Activated CD8-positive, alpha-beta T cell treated with anti-CD3 and anti-CD28 coated beads, Interleukin-2, amount 10 ng/mL, durations not matched to agents 7 days and 5 days (primary cell): Measurements from ENCODE around the gene EMX2. TPM values are rescaled to one million over a fixed set of nuclear protein-coding genes. Genes with fewer than 3 reads are reported as not detected.
"Not testable (repeated sequence)": the region's sequence is repeated elsewhere in the genome, so short reads cannot be mapped to it uniquely, and the experiment has no call there.

Experiments
- ATAC-seq: fragments of 150-1000 bp; cut with Tn5 transposase; one replicate; pipeline ENCODE4 v1.10.0; 2021; ENCODE audit warnings: moderate library complexity
- CTCF ChIA-PET: fragments of 350-600 bp; sonication (Branson Sonifier 250); formaldehyde crosslinking; loops from one replicate; lab custom pipeline; 2021; ENCODE audit warnings: antibody characterized with exemption; lab: Charles Lee
- POLR2A ChIA-PET: fragments of 350-600 bp; sonication (Branson Sonifier 250); formaldehyde crosslinking; loops from one replicate; lab custom pipeline; 2021; ENCODE audit warnings: antibody characterized with exemption; lab: Charles Lee
- DNase-seq: peaks from one replicate; pipeline ENCODE4 v3.0.0-alpha.2; 2020
- H3K27ac Mint-ChIP-seq: one replicate; pipeline ENCODE4 v1.8.0; 2021; ENCODE audit warnings: mild to moderate bottlenecking, mixed read lengths
- H3K27me3 Mint-ChIP-seq: one replicate; pipeline ENCODE4 v1.8.0; 2021; ENCODE audit warnings: low read depth, mixed read lengths
- H3K36me3 Mint-ChIP-seq: one replicate; pipeline ENCODE4 v1.8.0; 2021; ENCODE audit warnings: low read depth, mixed read lengths
- H3K4me1 Mint-ChIP-seq: one replicate; pipeline ENCODE4 v1.8.0; 2021; ENCODE audit warnings: low read depth, mixed read lengths
- H3K4me3 Mint-ChIP-seq: one replicate; pipeline ENCODE4 v1.8.0; 2021; ENCODE audit warnings: mild to moderate bottlenecking, mixed read lengths
- H3K9me3 Mint-ChIP-seq: one replicate; pipeline ENCODE4 v1.8.0; 2022; ENCODE audit warnings: mixed read lengths; ENCODE audit not compliant: insufficient read depth
- total RNA-seq, 2 experiments: library from RNA; stranded (reverse); gene quantifications; one replicate each; pipeline ENCODE4 v1.2.3, GENCODE V29; 2021

EMX2 gene
- total RNA-seq, 2 experiments from 2014 or later: not detected

GRCh38 chr10:117507081-117507480 is 35.5 kb upstream of the EMX2 start:
- DNase-seq, CTCF ChIA-PET, H3K27ac Mint-ChIP-seq, H3K4me3 Mint-ChIP-seq, POLR2A ChIA-PET, H3K9me3 Mint-ChIP-seq, H3K4me1 Mint-ChIP-seq, H3K36me3 Mint-ChIP-seq, H3K27me3 Mint-ChIP-seq, ATAC-seq: not testable (repeated sequence)

GRCh38 chr10:117509573-117509972 is 33.0 kb upstream of the EMX2 start:
- ChIA-PET POLR2A (no interaction called here), CTCF (no interaction called here)
- H3K4me1 Mint-ChIP-seq: no peaks in the 10 kb centered on the region
- H3K9me3 Mint-ChIP-seq: no peaks in the 10 kb centered on the region
- no peak overlapping the region for H3K27ac Mint-ChIP-seq
- DNase-seq (no peak), ATAC-seq (no peak)
- no peaks in the 10 kb centered on the region for H3K36me3 Mint-ChIP-seq
- peaks cover 2% of the 10 kb centered on the region for H3K27me3 Mint-ChIP-seq
- no peak overlapping the region for H3K4me3 Mint-ChIP-seq

- H3K27ac Mint-ChIP-seq: no peak overlapping the region
- H3K36me3 Mint-ChIP-seq: no peaks in the 10 kb centered on the region
- DNase-seq: no peak
- ChIA-PET POLR2A (no interaction called here), CTCF (no interaction called here)
- no peak overlapping the region for H3K4me3 Mint-ChIP-seq
- ATAC-seq: no peak
- H3K9me3 Mint-ChIP-seq: no peaks in the 10 kb centered on the region
- H3K4me1 Mint-ChIP-seq: no peaks in the 10 kb centered on the region
- H3K27me3 Mint-ChIP-seq: peaks cover 2% of the 10 kb centered on the region
These were observed 30.8 kb upstream of the EMX2 start for GRCh38 chr10:117511601-117512390.

DNA sequence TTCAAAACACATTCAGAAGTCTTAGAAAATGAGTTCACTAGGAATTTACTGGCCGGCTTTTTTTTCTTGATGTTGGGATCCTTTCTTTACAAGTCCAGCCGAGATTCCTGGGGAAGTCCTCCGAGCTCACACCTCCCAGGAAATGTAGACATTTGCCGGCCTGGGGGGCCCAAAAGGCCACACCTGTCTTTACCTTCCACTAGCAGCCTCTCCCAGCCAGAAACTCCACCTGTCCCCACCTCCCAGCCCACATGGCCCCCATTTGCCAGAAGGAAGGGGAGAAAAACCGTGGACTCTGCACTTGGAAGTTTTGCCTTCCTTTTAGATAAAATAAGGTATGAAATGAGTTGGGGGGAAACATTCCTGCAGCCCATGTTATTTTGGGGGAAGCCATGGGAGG is 27.6 kb upstream of the EMX2 start:
- no peak overlapping the region for H3K4me3 Mint-ChIP-seq
- H3K4me1 Mint-ChIP-seq: no peaks in the 10 kb centered on the region
- no peaks in the 10 kb centered on the region for H3K36me3 Mint-ChIP-seq
- POLR2A ChIA-PET: no interaction called here
- ATAC-seq (no peak), DNase-seq (no peak)
- CTCF ChIA-PET: no interaction called here
- no peaks in the 10 kb centered on the region for H3K9me3 Mint-ChIP-seq
- H3K27ac Mint-ChIP-seq: no peak overlapping the region
- H3K27me3 Mint-ChIP-seq: peaks cover 2% of the 10 kb centered on the region

- Mint-ChIP-seq H3K27ac (no peak overlapping the region), H3K27me3 (peaks cover 2% of the 10 kb centered on the region), H3K4me1 (no peaks in the 10 kb centered on the region), H3K9me3 (no peaks in the 10 kb centered on the region), H3K4me3 (no peak overlapping the region), H3K36me3 (no peaks in the 10 kb centered on the region)
- CTCF ChIA-PET: no interaction called here
- no peak for ATAC-seq
- POLR2A ChIA-PET: no interaction called here
- DNase-seq: no peak
These were observed 25.9 kb upstream of the EMX2 start for GRCh38 chr10:117516681-117517080.

DNA sequence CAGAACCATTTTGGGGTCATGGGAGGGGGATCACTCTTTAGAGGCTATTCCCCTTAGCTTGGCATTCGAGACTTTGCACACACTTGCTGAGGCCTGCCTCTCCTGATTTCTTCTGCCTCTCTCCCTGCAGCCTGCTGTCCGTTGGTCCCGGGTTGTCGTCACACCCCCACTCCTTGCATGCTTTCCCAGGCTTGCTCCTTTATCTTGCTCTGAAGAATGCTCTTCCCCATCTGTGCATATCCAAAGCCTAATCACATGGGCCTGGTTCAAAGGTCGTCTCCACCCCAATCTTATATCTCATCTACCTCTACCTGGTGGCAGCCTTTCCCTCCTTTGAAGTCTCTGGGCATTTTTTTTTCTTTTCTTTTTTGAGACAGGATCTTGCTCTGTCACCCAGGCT is 24.3 kb upstream of the EMX2 start:
- Mint-ChIP-seq H3K9me3 (no peaks in the 10 kb centered on the region), H3K4me3 (no peak overlapping the region), H3K36me3 (no peaks in the 10 kb centered on the region), H3K4me1 (no peaks in the 10 kb centered on the region), H3K27me3 (peaks cover 4% of the 10 kb centered on the region), H3K27ac (no peak overlapping the region)
- DNase-seq (no peak), ATAC-seq (no peak)
- ChIA-PET CTCF (no interaction called here), POLR2A (no interaction called here)

DNA sequence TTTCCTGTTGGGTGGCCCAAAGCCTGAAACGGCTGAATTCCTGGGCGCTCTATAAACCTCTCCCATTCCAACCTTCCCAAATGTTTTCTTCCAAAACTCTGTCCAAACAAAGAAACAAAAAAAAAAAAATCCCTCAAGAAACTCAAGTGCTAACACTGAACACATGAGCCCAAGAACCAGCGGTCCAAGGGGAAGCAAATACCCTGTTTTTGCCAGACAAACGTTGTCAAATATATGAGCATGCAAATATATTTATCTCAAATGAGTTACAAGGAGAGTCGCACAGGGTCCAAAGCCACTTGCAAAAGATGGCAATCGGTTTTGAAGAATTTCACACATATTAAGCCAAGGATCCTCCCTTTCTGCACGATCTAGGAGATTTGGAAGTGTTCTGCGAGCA is 23.3 kb upstream of the EMX2 start:
- Mint-ChIP-seq H3K4me1 (no peaks in the 10 kb centered on the region), H3K27me3 (peaks cover 4% of the 10 kb centered on the region), H3K27ac (no peak overlapping the region), H3K9me3 (no peaks in the 10 kb centered on the region), H3K36me3 (no peaks in the 10 kb centered on the region), H3K4me3 (no peak overlapping the region)
- no peak for ATAC-seq
- no peak for DNase-seq
- ChIA-PET POLR2A (no interaction called here), CTCF (no interaction called here)

DNA sequence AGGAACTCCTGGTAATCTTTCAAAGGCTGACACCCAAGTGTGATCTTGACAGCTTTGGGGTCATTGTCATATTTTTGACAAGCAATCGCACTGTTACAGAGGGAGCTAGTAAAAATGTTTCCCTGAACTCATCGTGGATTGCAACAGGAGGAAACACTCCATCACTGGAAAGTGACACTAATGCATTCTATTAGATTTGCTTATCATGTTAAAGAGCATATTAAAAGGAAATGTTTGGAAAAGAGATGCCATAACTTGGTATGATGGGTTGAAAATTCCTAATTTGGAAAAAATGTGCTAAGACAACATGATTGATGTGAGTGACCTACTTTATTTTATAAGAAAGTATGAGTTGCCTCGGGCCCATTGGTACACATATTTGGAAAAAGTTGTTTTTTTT is 22.7 kb upstream of the EMX2 start:
- Mint-ChIP-seq H3K4me3 (no peak overlapping the region), H3K4me1 (no peaks in the 10 kb centered on the region), H3K36me3 (no peaks in the 10 kb centered on the region), H3K27ac (no peak overlapping the region), H3K27me3 (peaks cover 4% of the 10 kb centered on the region), H3K9me3 (no peaks in the 10 kb centered on the region)
- DNase-seq: no peak
- ChIA-PET CTCF (no interaction called here), POLR2A (no interaction called here)
- no peak for ATAC-seq

- Mint-ChIP-seq H3K36me3 (peaks cover 3% of the 10 kb centered on the region), H3K4me1 (peaks cover 2% of the 10 kb centered on the region), H3K4me3 (no peak overlapping the region), H3K27me3 (peaks cover 59% of the 10 kb centered on the region), H3K27ac (no peak overlapping the region), H3K9me3 (no peaks in the 10 kb centered on the region)
- ChIA-PET POLR2A (no interaction called here), CTCF (no interaction called here)
- ATAC-seq (no peak), DNase-seq (no peak)
These were observed 11.8 kb upstream of the EMX2 start for GRCh38 chr10:117530791-117531190.

DNA sequence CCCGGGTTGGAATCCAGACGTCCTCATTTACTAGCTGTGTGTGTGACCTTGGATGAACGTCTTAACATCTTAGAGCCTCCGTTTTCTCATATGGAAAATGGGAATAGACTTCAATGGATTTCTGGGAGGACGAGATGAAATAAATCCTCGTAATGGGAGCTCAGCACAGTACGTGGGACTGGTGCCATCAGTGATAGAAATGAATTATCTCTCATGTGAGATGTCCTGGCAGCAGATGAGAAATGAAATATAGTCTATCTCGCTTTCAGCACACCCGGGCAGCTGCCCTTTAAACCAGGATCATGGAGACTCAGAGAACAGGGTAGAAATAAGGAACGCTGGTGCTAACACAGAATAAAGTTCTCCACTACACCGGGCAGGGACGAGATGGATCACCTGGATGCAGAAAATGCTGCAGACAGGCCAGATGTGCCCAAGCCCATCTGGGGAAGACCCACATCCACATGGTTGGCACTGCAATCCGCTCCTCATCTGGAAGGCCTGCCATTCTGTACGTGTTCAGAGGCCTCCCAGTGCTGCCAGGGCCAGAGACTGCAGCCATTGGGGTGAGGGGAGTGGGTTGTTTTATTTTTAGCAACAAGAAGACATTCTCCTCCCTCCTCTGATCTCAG is 11.1 kb upstream of the EMX2 start:
- POLR2A ChIA-PET: no interaction called here

GRCh38 chr10:117532003-117532385 is 10.6 kb upstream of the EMX2 start:
- ChIA-PET CTCF (no interaction called here), POLR2A (no interaction called here)
- DNase-seq (no peak), ATAC-seq (no peak)
- Mint-ChIP-seq H3K36me3 (peaks cover 3% of the 10 kb centered on the region), H3K27me3 (peaks cover 63% of the 10 kb centered on the region), H3K9me3 (no peaks in the 10 kb centered on the region), H3K4me3 (no peak overlapping the region), H3K4me1 (peaks cover 4% of the 10 kb centered on the region), H3K27ac (no peak overlapping the region)

More for the DNA sequence above, 11.1 kb upstream of the EMX2 start:
- no peak overlapping the region for H3K27ac Mint-ChIP-seq
- CTCF ChIA-PET: no interaction called here
- peaks cover 3% of the 10 kb centered on the region for H3K36me3 Mint-ChIP-seq
- H3K9me3 Mint-ChIP-seq: no peaks in the 10 kb centered on the region
- ATAC-seq (no peak), DNase-seq (no peak)
- H3K4me3 Mint-ChIP-seq: no peak overlapping the region
- peaks cover 64% of the 10 kb centered on the region for H3K27me3 Mint-ChIP-seq
- H3K4me1 Mint-ChIP-seq: peaks cover 2% of the 10 kb centered on the region

GRCh38 chr10:117532451-117533107 is 10.0 kb upstream of the EMX2 start:
- Mint-ChIP-seq H3K27me3 (peaks cover 66% of the 10 kb centered on the region), H3K27ac (no peak overlapping the region), H3K9me3 (no peaks in the 10 kb centered on the region), H3K36me3 (peaks cover 3% of the 10 kb centered on the region), H3K4me1 (peaks cover 4% of the 10 kb centered on the region), H3K4me3 (no peak overlapping the region)
- DNase-seq (no peak), ATAC-seq (no peak)
- CTCF ChIA-PET: no interaction called here
- POLR2A ChIA-PET: no interaction called here
